ENCODE measurements around the gene PIAS4. TPM values are rescaled to one million over a fixed set of nuclear protein-coding genes. Genes with fewer than 3 reads are reported as not detected.
A peak's percentile ranks its signal among the peaks of the same experiment; 100 is the strongest.

Gene PIAS4
- total and polyA plus RNA-seq, 4 donors, result 24.8 to 37.7 (median 29.7) TPM

DNA sequence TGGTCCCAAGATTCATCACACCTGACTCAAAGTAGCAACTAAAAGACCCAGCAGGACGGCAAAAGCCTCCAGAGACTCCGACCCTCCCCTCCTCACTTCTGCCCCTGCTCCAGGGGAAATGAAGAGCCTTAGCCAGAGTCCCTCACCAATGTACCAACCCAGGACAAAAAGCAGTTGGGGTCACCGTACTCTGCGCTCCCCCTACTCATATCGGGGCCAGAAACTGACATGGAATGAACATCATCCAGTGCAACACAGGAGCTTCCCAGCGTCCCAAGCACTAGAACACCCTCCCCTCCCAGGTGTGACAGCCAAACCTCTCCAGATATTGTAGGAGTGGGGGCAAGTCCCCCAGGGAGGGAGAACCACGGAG lies 24.0 kb upstream of the PIAS4 start:
- no peak for DNase-seq (ENCODE audit: low read depth in 4 of 6, low spot score in 6 of 6)
- H3K9me3 ChIP-seq (ENCODE audit: control insufficient read depth, insufficient read depth, low read length), result no peaks in the 10 kb centered on the region
- H3K36me3 ChIP-seq (ENCODE audit: control insufficient read depth, insufficient read depth, low read length), result peaks cover 57% of the 10 kb centered on the region
- H3K27me3 ChIP-seq (ENCODE audit: control insufficient read depth, insufficient read depth, low read length), result peaks cover 13% of the 10 kb centered on the region
- WGBS (ENCODE audit: insufficient coverage), result 80% methylated on average over 2 of the region's 7 CpGs
- H3K27ac ChIP-seq (ENCODE audit: low read depth, low read length), result no peak overlapping the region
- H3K4me1 ChIP-seq (ENCODE audit: control insufficient read depth, insufficient read depth, low read length), result peaks cover 49% of the 10 kb centered on the region
- H3K4me3 ChIP-seq (ENCODE audit: low read depth, low read length), result peak overlapping the region; percentile 89

DNA sequence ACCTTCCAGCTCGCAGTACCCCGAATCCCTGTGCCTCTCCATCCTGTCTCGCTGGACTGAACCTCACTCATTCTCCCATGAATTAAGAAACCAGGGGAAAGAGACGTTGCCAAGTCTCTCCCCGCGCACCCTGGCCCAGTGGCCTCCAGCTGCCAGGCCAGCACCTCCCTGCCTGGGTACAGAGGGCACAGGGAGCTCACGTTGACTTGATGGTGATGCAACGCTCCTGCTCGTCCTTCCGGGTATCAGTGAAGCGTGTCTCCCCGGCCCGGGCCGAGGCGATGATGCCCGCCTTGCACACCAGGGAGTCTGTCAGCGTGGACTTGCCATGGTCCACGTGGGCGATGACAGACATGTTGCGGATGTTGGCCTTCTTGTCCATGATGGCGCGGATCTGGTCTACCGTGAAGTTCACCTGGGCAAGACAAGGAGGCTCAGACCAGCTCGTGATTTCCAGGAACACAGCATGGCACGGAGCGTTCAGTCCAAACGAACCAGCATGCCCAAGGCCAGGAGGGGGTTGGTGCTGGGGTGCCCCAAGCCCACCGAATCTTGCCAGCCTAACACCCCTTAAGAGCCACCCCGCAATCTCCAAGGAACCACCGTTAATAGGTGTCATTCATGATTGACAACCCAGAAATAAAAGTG lies 23.5 kb upstream of the PIAS4 start:
- peaks cover 49% of the 10 kb centered on the region for H3K4me1 ChIP-seq (ENCODE audit: control insufficient read depth, insufficient read depth, low read length)
- peaks cover 53% of the 10 kb centered on the region for H3K36me3 ChIP-seq (ENCODE audit: control insufficient read depth, insufficient read depth, low read length)
- peaks cover 13% of the 10 kb centered on the region for H3K27me3 ChIP-seq (ENCODE audit: control insufficient read depth, insufficient read depth, low read length)
- H3K4me3 ChIP-seq (ENCODE audit: low read depth, low read length), result peak overlapping the region; percentile 89
- no peak for DNase-seq (ENCODE audit: low read depth in 4 of 6, low spot score in 6 of 6)
- 36% methylated on average over 29 of the region's 30 CpGs for WGBS (ENCODE audit: insufficient coverage)
- peak overlapping the region; percentile 87 for H3K27ac ChIP-seq (ENCODE audit: low read depth, low read length)
- no peaks in the 10 kb centered on the region for H3K9me3 ChIP-seq (ENCODE audit: control insufficient read depth, insufficient read depth, low read length)

DNA sequence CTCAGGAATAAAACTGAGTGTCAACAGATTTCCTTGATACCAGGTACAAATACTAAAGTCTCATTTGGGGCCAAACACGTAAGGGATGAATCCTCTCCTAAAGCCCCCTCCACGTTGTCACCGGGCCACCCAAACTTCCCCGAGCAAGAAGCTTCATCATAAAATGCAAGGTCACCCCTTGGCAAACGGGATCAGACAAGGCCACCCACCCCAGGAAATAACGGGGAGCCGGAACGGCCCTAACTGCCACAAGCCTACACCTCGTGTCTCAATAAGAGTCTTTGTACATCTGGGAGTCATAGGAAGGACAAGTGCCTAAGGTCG lies 23.0 kb upstream of the PIAS4 start:
- DNase-seq (ENCODE audit: low read depth in 4 of 6, low spot score in 6 of 6), result no peak
- Histone ChIP-seq H3K9me3 (ENCODE audit: control insufficient read depth, insufficient read depth, low read length) (no peaks in the 10 kb centered on the region), H3K27me3 (ENCODE audit: control insufficient read depth, insufficient read depth, low read length) (peaks cover 13% of the 10 kb centered on the region), H3K27ac (ENCODE audit: low read depth, low read length) (peak overlapping the region; percentile 87), H3K4me3 (ENCODE audit: low read depth, low read length) (peak overlapping the region; percentile 89), H3K4me1 (ENCODE audit: control insufficient read depth, insufficient read depth, low read length) (peaks cover 49% of the 10 kb centered on the region), H3K36me3 (ENCODE audit: control insufficient read depth, insufficient read depth, low read length) (peaks cover 49% of the 10 kb centered on the region)
- 0% methylated on average over 8 of the region's 10 CpGs for WGBS (ENCODE audit: insufficient coverage)

DNA sequence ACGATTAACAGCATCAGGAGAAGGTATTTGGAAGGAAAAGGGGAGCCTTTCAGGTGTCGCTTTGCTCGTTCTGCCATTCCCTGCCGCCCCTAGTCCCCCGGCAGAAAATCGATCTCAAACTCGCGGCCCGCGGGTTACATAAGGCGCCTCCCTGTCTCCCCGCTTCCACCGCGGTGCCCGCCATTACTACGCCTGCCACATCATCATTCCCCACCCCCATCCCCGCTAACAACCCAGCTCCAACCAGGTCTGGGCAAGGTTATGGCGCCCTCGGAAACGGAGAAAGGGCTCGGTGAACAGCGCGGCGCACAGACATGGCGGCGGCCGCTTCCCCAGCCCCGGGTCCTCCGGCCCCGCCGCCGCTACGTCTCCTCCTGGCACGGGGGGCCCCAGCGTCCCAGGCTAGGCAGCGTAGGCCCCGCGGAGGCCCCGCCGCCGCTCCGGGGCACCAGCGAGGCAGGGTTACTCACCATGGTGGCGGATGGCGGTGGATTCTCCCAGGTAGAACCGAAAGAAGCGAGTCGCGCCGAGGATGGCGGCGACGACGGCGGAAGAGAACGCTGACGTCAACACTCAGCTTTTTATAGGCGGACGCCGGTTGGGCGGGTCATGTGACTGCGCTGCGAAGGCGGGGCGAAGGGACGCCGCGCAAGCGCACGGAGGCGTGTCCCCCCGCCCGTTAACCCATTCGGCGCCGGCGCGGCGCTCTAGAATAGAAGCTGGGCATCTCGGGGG lies 22.5 kb upstream of the PIAS4 start, which contains the start of gene EEF2:
Gene EEF2, minus strand, starts transcription at position 556 of the 735 bp plus-strand sequence. Its CDS starts 83 bp downstream, at position 473.
- H3K36me3 ChIP-seq (ENCODE audit: control insufficient read depth, insufficient read depth, low read length), result peaks cover 43% of the 10 kb centered on the region
- peaks cover 53% of the 10 kb centered on the region for H3K4me1 ChIP-seq (ENCODE audit: control insufficient read depth, insufficient read depth, low read length)
- DNase-seq (ENCODE audit: low read depth in 4 of 6, low spot score in 6 of 6), result peak; percentile 83 to 98 (median 91)
- H3K27ac ChIP-seq (ENCODE audit: low read depth, low read length), result peak within 1 kb of the TSS; percentile 87
- peaks cover 13% of the 10 kb centered on the region for H3K27me3 ChIP-seq (ENCODE audit: control insufficient read depth, insufficient read depth, low read length)
- peak within 1 kb of the TSS; percentile 89 for H3K4me3 ChIP-seq (ENCODE audit: low read depth, low read length)
- H3K9me3 ChIP-seq (ENCODE audit: control insufficient read depth, insufficient read depth, low read length), result no peaks in the 10 kb centered on the region
- WGBS (ENCODE audit: insufficient coverage), result under 1% methylated on average over 80 of the region's 80 CpGs

DNA sequence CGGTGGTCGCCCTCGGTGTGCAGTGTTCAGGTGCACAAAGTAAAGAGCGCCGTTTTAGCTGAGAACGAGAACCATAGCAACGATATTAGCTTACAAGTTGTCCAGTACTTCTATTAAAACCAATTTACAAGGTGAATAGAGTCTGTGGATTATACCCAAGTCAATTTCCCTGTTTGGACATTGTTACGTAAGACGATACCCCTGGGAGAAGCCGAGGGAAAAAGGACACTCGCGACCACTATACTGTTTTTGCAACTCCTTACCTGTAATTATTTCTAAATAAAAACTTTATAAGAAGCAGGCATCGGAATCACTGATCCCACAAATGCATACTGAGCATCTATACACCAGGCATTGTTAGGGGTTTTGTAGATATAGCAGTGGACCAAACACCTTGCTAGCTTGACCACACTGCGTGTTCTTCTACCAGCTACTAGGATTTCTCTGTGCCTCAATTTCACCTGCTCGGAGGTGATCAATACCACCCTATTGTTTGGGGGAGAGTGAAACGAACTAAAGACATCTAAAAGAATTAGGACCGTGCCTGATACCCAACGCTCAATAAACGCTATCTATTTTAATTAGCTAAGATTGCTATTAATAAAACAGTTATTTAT lies 21.8 kb upstream of the PIAS4 start:
- H3K27ac ChIP-seq (ENCODE audit: low read depth, low read length), result peak overlapping the region; percentile 3

DNA sequence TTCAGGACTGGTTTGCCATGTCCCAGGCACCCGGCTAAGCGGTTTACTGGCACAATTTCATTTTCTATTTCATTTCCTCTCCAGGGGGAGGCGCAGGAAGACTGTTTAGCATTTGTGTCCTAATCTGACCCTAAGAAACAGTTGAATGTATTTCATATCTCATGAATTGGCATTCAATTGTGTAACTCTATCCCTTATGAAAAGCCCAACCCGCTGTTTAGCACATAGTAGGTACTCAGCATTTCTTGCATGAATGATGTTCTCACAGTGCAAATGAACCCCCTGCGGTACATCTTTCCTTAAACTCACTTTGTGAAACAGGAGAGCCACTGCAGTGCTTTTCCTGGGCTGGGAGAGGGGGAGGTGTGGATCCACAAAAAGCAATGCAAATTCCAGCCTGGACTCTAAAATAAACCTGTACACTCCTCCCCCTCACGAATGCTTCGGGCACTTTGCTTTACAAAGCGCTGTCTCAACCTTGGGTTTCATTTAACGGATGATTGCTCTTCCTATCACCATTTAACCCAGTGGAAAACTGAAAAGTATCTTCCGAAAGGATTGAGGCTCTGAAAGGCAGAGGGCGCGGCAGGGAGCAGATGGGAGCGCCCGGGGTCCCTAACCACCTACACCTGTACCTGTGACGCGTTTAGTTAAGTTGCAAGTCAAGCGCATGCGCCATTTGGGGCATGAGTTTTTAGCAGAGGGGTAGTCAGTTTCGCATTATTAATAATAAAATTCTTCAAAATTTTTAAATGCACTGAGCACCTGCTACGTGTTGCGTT lies 21.1 kb upstream of the PIAS4 start:
- Histone ChIP-seq H3K27me3 (ENCODE audit: control insufficient read depth, insufficient read depth, low read length) (peaks cover 13% of the 10 kb centered on the region), H3K4me1 (ENCODE audit: control insufficient read depth, insufficient read depth, low read length) (peaks cover 50% of the 10 kb centered on the region), H3K36me3 (ENCODE audit: control insufficient read depth, insufficient read depth, low read length) (peaks cover 30% of the 10 kb centered on the region), H3K4me3 (ENCODE audit: low read depth, low read length) (no peak overlapping the region), H3K9me3 (ENCODE audit: control insufficient read depth, insufficient read depth, low read length) (no peaks in the 10 kb centered on the region), H3K27ac (ENCODE audit: low read depth, low read length) (no peak overlapping the region)
- peak in 4 of 6 donors; percentile 50 to 93 (median 74) for DNase-seq (ENCODE audit: low read depth in 4 of 6, low spot score in 6 of 6)
- under 1% methylated on average over 14 of the region's 21 CpGs for WGBS (ENCODE audit: insufficient coverage)

More for the DNA sequence above, 21.8 kb upstream of the PIAS4 start:
- Histone ChIP-seq H3K9me3 (ENCODE audit: control insufficient read depth, insufficient read depth, low read length) (no peaks in the 10 kb centered on the region), H3K27me3 (ENCODE audit: control insufficient read depth, insufficient read depth, low read length) (peaks cover 13% of the 10 kb centered on the region), H3K36me3 (ENCODE audit: control insufficient read depth, insufficient read depth, low read length) (peaks cover 37% of the 10 kb centered on the region), H3K4me1 (ENCODE audit: control insufficient read depth, insufficient read depth, low read length) (peaks cover 53% of the 10 kb centered on the region), H3K4me3 (ENCODE audit: low read depth, low read length) (peak overlapping the region; percentile 89)
- 0% methylated on average over 3 of the region's 19 CpGs for WGBS (ENCODE audit: insufficient coverage)
- no peak for DNase-seq (ENCODE audit: low read depth in 4 of 6, low spot score in 6 of 6)

DNA sequence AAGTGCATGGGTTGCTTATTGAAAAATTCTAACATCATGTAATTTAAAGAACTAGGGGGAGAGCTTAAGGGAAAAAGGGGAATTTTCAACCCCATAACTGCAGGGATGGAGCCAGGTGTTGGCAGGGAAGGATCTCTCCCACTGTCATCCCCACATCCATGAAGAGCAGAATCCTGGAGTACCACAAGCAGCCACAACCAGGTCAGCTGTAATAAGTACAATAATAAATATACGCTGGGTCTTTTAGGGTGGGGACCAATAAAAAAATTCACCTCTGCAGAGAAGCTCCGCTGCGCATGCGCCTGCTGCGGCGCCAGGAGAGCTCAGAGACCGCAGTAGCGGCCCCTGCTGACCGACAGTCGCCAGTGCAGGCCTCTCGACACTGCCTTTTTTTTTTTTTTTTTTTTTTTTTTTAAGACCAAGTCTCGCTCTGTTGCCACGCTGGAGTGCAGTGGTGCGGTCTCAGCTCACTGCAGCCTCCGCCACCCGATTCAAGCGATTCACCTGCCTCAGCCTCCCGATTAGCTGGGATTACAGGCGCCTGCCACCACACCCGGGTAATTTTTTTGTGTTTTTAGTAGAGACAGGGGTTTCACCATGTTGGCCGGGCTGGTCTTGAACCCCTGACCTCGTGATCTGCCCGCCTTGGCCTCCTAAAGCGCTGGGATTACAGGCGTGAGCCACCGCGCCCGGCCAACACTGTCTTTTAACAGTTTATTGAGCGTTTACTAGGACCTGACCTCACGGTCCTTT lies 19.7 kb upstream of the PIAS4 start:
- H3K4me1 ChIP-seq (ENCODE audit: control insufficient read depth, insufficient read depth, low read length), result peaks cover 46% of the 10 kb centered on the region
- peaks cover 13% of the 10 kb centered on the region for H3K27me3 ChIP-seq (ENCODE audit: control insufficient read depth, insufficient read depth, low read length)
- H3K4me3 ChIP-seq (ENCODE audit: low read depth, low read length), result peak overlapping the region; percentile 2
- 11% methylated on average over 23 of the region's 30 CpGs for WGBS (ENCODE audit: insufficient coverage)
- no peaks in the 10 kb centered on the region for H3K9me3 ChIP-seq (ENCODE audit: control insufficient read depth, insufficient read depth, low read length)
- no peak overlapping the region for H3K27ac ChIP-seq (ENCODE audit: low read depth, low read length)
- H3K36me3 ChIP-seq (ENCODE audit: control insufficient read depth, insufficient read depth, low read length), result peaks cover 16% of the 10 kb centered on the region
- DNase-seq (ENCODE audit: low read depth in 4 of 6, low spot score in 6 of 6), result peak in 5 of 6 donors; percentile 60 to 97 (median 82)

DNA sequence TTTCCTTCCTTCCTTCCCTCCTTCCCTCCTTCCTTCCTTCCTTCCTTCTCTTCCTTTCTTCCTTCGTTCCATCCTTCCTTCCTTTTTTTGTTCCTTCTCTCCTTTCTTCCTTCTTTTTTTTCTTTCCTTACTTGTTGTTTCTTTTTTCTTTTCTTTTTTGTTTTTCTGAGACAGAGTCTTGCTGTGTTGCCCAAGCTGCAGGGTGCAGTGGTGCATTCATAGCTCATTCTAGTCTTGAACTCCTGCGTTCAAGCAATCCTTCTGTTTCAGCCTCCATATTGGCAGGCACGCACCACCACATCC lies 16.8 kb upstream of the PIAS4 start:
- no peak overlapping the region for H3K27ac ChIP-seq (ENCODE audit: low read depth, low read length)
- peaks cover 13% of the 10 kb centered on the region for H3K27me3 ChIP-seq (ENCODE audit: control insufficient read depth, insufficient read depth, low read length)
- 88% methylated on average over 1 of the region's 3 CpGs for WGBS (ENCODE audit: insufficient coverage)
- H3K4me1 ChIP-seq (ENCODE audit: control insufficient read depth, insufficient read depth, low read length), result peaks cover 26% of the 10 kb centered on the region
- H3K9me3 ChIP-seq (ENCODE audit: control insufficient read depth, insufficient read depth, low read length), result no peaks in the 10 kb centered on the region
- no peak for DNase-seq (ENCODE audit: low read depth in 4 of 6, low spot score in 6 of 6)
- no peak overlapping the region for H3K4me3 ChIP-seq (ENCODE audit: low read depth, low read length)
- H3K36me3 ChIP-seq (ENCODE audit: control insufficient read depth, insufficient read depth, low read length), result no peaks in the 10 kb centered on the region

DNA sequence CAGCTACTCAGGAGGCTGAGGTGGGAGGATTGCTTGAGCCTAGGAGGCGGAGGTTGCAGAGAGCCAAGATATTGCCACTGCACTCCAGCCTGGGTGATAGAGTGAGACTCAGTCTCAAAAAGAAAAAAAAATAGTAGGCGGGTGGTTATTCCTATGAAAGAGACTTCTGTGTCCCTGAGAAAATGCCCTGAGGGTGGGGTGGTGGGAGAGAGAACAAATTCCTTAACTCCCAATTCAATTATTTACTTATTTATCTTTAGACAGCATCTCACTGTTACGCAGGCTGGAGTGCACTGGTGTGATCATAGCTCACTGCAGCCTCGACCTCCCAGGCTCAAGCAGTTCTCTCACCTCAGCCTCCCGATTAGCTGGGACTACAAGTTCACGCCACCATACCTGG lies 11.9 kb upstream of the PIAS4 start:
- no peaks in the 10 kb centered on the region for H3K4me1 ChIP-seq (ENCODE audit: control insufficient read depth, insufficient read depth, low read length)
- WGBS (ENCODE audit: insufficient coverage), result 79% methylated on average over 3 of the region's 6 CpGs
- no peaks in the 10 kb centered on the region for H3K9me3 ChIP-seq (ENCODE audit: control insufficient read depth, insufficient read depth, low read length)
- H3K27me3 ChIP-seq (ENCODE audit: control insufficient read depth, insufficient read depth, low read length), result no peaks in the 10 kb centered on the region
- H3K27ac ChIP-seq (ENCODE audit: low read depth, low read length), result no peak overlapping the region
- H3K36me3 ChIP-seq (ENCODE audit: control insufficient read depth, insufficient read depth, low read length), result no peaks in the 10 kb centered on the region
- DNase-seq (ENCODE audit: low read depth in 4 of 6, low spot score in 6 of 6), result no peak
- no peak overlapping the region for H3K4me3 ChIP-seq (ENCODE audit: low read depth, low read length)

Data from spinal cord (tissue), 10 donors.